ENCODE results near the gene TBC1D14. TPM values are rescaled to one million over a fixed set of nuclear protein-coding genes. Genes with fewer than 3 reads are reported as not detected.
"Not testable (repeated sequence)": the region's sequence is repeated elsewhere in the genome, so short reads cannot be mapped to it uniquely, and the experiment has no call there.

Gene TBC1D14
- total and polyA plus RNA-seq, 5 donors = 20.1 to 44.8 (median 41.3) TPM

GRCh38 chr4:6977846-6978245 lies 68.2 kb downstream of the TBC1D14 start:
- H3K4me1 ChIP-seq (ENCODE audit: control insufficient read depth, insufficient read depth, low read length); ATAC-seq; H3K4me3 ChIP-seq (ENCODE audit: low read length); H3K9me3 ChIP-seq (ENCODE audit: control insufficient read depth, low read length); H3K27me3 ChIP-seq (ENCODE audit: control insufficient read depth, insufficient read depth); H3K27ac ChIP-seq (ENCODE audit: low read length): not testable (repeated sequence)
- WGBS = 96% methylated on average over 17 of the region's 33 CpGs
- peak in 1 of 3 donors; percentile 50 for DNase-seq
- intact Hi-C loops (cut with DNase I) = loop anchor here in 1 of 4 donors (10.0 kb wide), 1 partner anchor 97 kb away; no protein-coding TSS in a partner anchor

- DNase-seq = no peak
- H3K4me3 ChIP-seq (ENCODE audit: low read length) = no peak overlapping the region
- H3K27ac ChIP-seq (ENCODE audit: low read length) = no peak overlapping the region
- H3K9me3 ChIP-seq (ENCODE audit: control insufficient read depth, low read length) = no peaks in the 10 kb centered on the region
- H3K27me3 ChIP-seq (ENCODE audit: control insufficient read depth, insufficient read depth) = no peaks in the 10 kb centered on the region
- intact Hi-C loops (cut with DNase I) = no loop called here
- WGBS = 82% methylated on average over 4 of the region's 4 CpGs
- H3K4me1 ChIP-seq (ENCODE audit: control insufficient read depth, insufficient read depth, low read length) = peaks cover 5% of the 10 kb centered on the region
- ATAC-seq = no peak
Measured at GRCh38 chr4:6983544-6984142, 74.0 kb downstream of the TBC1D14 start.

DNA sequence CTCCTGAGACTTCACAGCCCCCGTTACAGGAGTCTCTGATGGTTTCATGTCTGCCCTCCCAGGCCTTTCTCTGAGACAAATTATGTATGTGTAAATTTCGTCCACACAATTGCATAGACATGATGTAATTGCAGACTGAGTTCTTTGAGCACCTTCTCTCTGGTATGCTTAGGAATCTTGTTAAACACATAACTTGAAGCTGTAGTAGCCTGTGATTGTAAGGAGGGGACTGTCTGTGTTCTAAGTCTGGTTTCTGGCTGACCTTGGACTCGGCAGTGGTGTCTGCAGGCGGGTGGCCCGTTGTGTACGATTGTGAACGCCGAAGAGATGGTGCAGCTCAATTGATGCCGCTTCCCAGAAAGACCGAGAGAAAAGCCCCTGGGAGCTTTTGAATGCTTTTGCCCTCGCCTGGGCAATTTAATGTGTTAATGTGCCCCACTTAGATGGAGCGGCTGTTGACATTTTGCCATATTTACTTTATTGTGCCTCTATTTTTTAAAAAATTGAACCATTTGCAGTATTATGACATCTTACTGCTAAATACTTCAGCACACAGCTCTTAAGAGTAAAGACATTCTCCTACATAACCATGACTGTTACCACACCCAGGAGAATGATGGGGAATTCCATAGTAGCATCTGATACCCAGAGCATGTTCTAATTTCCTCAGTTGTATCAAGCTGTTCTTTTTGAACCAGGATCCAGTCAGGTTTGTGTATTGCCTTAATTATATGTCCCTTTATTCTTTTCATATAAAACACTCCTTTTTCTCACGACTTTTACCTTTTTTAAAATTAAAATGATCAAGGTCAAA lies 75.2 kb downstream of the TBC1D14 start:
- H3K27ac ChIP-seq (ENCODE audit: low read length) = no peak overlapping the region
- 91% methylated on average over 13 of the region's 13 CpGs for WGBS
- ATAC-seq = no peak

GRCh38 chr4:6986072-6986780 lies 76.6 kb downstream of the TBC1D14 start:
- H3K27ac ChIP-seq (ENCODE audit: low read length) = peak overlapping the region; percentile 83
- H3K27me3 ChIP-seq (ENCODE audit: control insufficient read depth, insufficient read depth) = no peaks in the 10 kb centered on the region
- no peaks in the 10 kb centered on the region for H3K9me3 ChIP-seq (ENCODE audit: control insufficient read depth, low read length)
- ATAC-seq (peak; percentile 56 to 58), DNase-seq (peak; percentile 53 to 79 (median 71))
- peaks cover 8% of the 10 kb centered on the region for H3K4me1 ChIP-seq (ENCODE audit: control insufficient read depth, insufficient read depth, low read length)
- peak overlapping the region; percentile 73 for H3K4me3 ChIP-seq (ENCODE audit: low read length)
- intact Hi-C loops (cut with DNase I) = loop anchor here in 3 of 4 donors (2.0 to 5.0 kb wide), 3 partner anchors 77 to 209 kb away; partner anchors contain the start of gene TBC1D14 (in 2 of the 3)
- WGBS = 3% methylated on average over 28 of the region's 28 CpGs

More for the DNA sequence above, 75.2 kb downstream of the TBC1D14 start:
- Histone ChIP-seq H3K27me3 (ENCODE audit: control insufficient read depth, insufficient read depth) (no peaks in the 10 kb centered on the region), H3K4me3 (ENCODE audit: low read length) (no peak overlapping the region), H3K9me3 (ENCODE audit: control insufficient read depth, low read length) (no peaks in the 10 kb centered on the region), H3K4me1 (ENCODE audit: control insufficient read depth, insufficient read depth, low read length) (peaks cover 8% of the 10 kb centered on the region)
- DNase-seq = peak in 1 of 3 donors; percentile 23
- intact Hi-C loops (cut with DNase I) = loop anchor here in 2 of 4 donors (5.0 kb wide), 2 partner anchors 78 to 208 kb away; partner anchors contain the start of gene TBC1D14 (in 1 of the 2)

GRCh38 chr4:6986781-6987587 lies 77.4 kb downstream of the TBC1D14 start:
- peak; percentile 95 to 96 for ATAC-seq
- WGBS = under 1% methylated on average over 78 of the region's 78 CpGs

GRCh38 chr4:6987588-6987961 lies 77.9 kb downstream of the TBC1D14 start:
- peak; percentile 1 to 6 for ATAC-seq
- no peak for DNase-seq
- intact Hi-C loops (cut with DNase I) = loop anchor here in 3 of 4 donors (2.0 to 5.0 kb wide), 3 partner anchors 79 to 210 kb away; partner anchors contain the start of gene TBC1D14 (in 2 of the 3)
- WGBS = 2% methylated on average over 17 of the region's 17 CpGs
- Histone ChIP-seq H3K27me3 (ENCODE audit: control insufficient read depth, insufficient read depth) (no peaks in the 10 kb centered on the region), H3K4me3 (ENCODE audit: low read length) (peak overlapping the region; percentile 73), H3K27ac (ENCODE audit: low read length) (peak overlapping the region; percentile 74), H3K4me1 (ENCODE audit: control insufficient read depth, insufficient read depth, low read length) (peaks cover 11% of the 10 kb centered on the region), H3K9me3 (ENCODE audit: control insufficient read depth, low read length) (no peaks in the 10 kb centered on the region)

More at GRCh38 chr4:6986781-6987587, 77.4 kb downstream of the TBC1D14 start:
- H3K4me3 ChIP-seq (ENCODE audit: low read length) = peak overlapping the region; percentile 73
- intact Hi-C loops (cut with DNase I) = loop anchor here in 3 of 4 donors (2.0 to 5.0 kb wide), 3 partner anchors 78 to 210 kb away; partner anchors contain the start of gene TBC1D14 (in 2 of the 3)
- H3K4me1 ChIP-seq (ENCODE audit: control insufficient read depth, insufficient read depth, low read length) = peaks cover 9% of the 10 kb centered on the region
- H3K27ac ChIP-seq (ENCODE audit: low read length) = peak overlapping the region; percentile 83
- no peaks in the 10 kb centered on the region for H3K9me3 ChIP-seq (ENCODE audit: control insufficient read depth, low read length)
- H3K27me3 ChIP-seq (ENCODE audit: control insufficient read depth, insufficient read depth) = no peaks in the 10 kb centered on the region
- peak; percentile 95 to 98 (median 98) for DNase-seq

DNA sequence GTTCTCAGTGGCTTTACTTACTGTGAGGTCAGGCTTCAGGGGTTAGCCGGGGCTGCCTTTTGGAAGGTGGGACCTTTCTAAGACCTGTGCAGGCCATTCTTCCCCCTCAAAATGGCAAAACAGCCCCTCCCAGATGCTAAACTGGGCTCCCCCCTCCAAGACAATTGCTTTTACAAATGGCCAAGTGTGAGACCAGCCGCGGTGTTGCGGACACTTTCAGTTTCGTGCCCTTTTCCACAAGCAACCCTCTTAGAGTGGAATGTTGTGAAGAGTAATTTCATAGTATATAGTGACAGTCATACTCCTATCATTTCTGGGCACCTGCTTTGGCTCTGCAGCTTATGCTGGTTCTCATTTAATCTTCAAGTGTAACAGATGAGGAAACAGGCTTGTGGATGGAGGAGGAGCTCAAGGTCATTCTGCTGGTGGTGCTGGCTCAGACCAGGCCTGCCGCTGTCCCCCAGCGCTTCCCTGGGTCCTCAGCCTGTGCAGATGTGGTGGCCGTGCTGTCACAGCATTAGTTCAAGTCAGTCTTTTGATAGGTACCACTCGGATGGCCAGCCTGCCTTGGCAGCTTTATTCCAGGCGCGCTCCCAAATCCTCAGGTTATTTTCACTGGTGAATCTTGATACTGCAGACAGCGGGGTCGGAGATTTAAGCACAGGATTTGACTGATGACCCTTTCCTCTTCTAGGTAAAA lies 78.5 kb downstream of the TBC1D14 start:
- Histone ChIP-seq H3K27ac (ENCODE audit: low read length) (peak overlapping the region; percentile 74), H3K9me3 (ENCODE audit: control insufficient read depth, low read length) (no peaks in the 10 kb centered on the region), H3K4me1 (ENCODE audit: control insufficient read depth, insufficient read depth, low read length) (peaks cover 11% of the 10 kb centered on the region), H3K27me3 (ENCODE audit: control insufficient read depth, insufficient read depth) (no peaks in the 10 kb centered on the region), H3K4me3 (ENCODE audit: low read length) (peak overlapping the region; percentile 73)
- no peak for ATAC-seq
- 46% methylated on average over 13 of the region's 13 CpGs for WGBS
- intact Hi-C loops (cut with DNase I) = loop anchor here in 2 of 4 donors (5.0 kb wide), 2 partner anchors 81 to 211 kb away; partner anchors contain the start of gene TBC1D14 (in 1 of the 2)
- peak in 1 of 3 donors; percentile 44 for DNase-seq

DNA sequence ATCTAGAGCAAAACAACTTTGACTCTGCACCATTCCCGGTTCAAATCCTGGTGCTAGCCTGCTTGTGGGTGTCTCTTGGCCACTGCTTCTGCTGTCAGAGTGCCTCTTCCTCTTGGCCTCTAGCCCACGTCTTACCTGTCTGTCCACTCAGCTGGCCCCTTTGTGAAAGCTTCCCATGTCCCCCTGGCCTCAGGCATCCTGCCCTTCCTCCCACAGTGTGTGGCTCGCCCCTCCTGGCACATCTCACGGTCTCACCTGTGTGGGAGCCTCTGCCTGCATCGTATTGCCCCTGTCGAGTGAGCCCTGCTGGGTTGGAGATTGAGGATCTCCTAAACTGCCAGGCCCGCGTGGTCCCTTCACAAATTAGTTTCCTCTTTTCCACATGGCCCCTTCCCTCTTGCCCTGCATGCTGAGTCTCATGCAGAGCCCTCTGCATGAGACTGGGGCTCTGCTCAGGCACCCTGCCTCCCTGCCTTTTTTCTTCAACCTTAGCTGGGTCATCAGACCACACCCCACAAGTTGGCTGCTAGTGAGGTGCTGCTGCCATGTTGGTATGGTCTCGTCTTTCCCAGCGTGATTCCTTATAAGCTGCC lies 79.8 kb downstream of the TBC1D14 start:
- peak in 1 of 3 donors; percentile 55 for DNase-seq

GRCh38 chr4:6990661-6991060 lies 81.0 kb downstream of the TBC1D14 start:
- no peak for ATAC-seq
- no peak overlapping the region for H3K4me3 ChIP-seq (ENCODE audit: low read length)
- intact Hi-C loops (cut with DNase I) = loop anchor here in 2 of 4 donors (5.0 to 10.0 kb wide), 2 partner anchors 52 to 74 kb away; partner anchors contain the start of genes GRPEL1 (in 1 of the 2) and TADA2B (in 1 of the 2)
- H3K27me3 ChIP-seq (ENCODE audit: control insufficient read depth, insufficient read depth) = no peaks in the 10 kb centered on the region
- no peak overlapping the region for H3K27ac ChIP-seq (ENCODE audit: low read length)
- H3K9me3 ChIP-seq (ENCODE audit: control insufficient read depth, low read length) = no peaks in the 10 kb centered on the region
- peaks cover 11% of the 10 kb centered on the region for H3K4me1 ChIP-seq (ENCODE audit: control insufficient read depth, insufficient read depth, low read length)
- WGBS = 71% methylated on average over 6 of the region's 6 CpGs
- DNase-seq = no peak

More for the DNA sequence above, 79.8 kb downstream of the TBC1D14 start:
- WGBS = 80% methylated on average over 10 of the region's 10 CpGs
- peaks cover 11% of the 10 kb centered on the region for H3K4me1 ChIP-seq (ENCODE audit: control insufficient read depth, insufficient read depth, low read length)
- intact Hi-C loops (cut with DNase I) = loop anchor here in 2 of 4 donors (5.0 kb wide), 2 partner anchors 82 to 212 kb away; partner anchors contain the start of gene TBC1D14 (in 1 of the 2)
- no peak overlapping the region for H3K27ac ChIP-seq (ENCODE audit: low read length)
- H3K9me3 ChIP-seq (ENCODE audit: control insufficient read depth, low read length) = no peaks in the 10 kb centered on the region
- H3K4me3 ChIP-seq (ENCODE audit: low read length) = no peak overlapping the region
- ATAC-seq = no peak
- no peaks in the 10 kb centered on the region for H3K27me3 ChIP-seq (ENCODE audit: control insufficient read depth, insufficient read depth)

Data from right cardiac atrium (tissue), 5 donors.